Measurements from ENCODE around the gene HS6ST3.

- no peak for TF ChIP-seq POLR2AphosphoS5 (IDR thresholded peaks at IDR 0.05; ENCODE audit: borderline replicate concordance, low read depth, low read length)
- TF ChIP-seq EZH2 (IDR thresholded peaks at IDR 0.05): no peak
Observed at GRCh38 chr13:96687191-96687590, 597.3 kb downstream of the HS6ST3 start.
